ENCODE results near the gene CAMK2B. TPM values are rescaled to one million over a fixed set of nuclear protein-coding genes. Genes with fewer than 3 reads are reported as not detected.

Gene CAMK2B
- total and polyA plus RNA-seq, 2 of the 13 experiments (the other 11 are each of a cell fraction or from before 2014, with no cell fraction given): 0.27 to 0.48 TPM

GRCh38 chr7:44221231-44221791 is 104.1 kb downstream of the CAMK2B start (continued):
- TF ChIP-seq CREBL2 (CRISPR knock-in tag; IDR thresholded peaks at IDR 0.05; ENCODE audit: borderline replicate concordance) (peak; percentile 95; the same call in 1 of the 2 replicates), KAT2B (IDR thresholded peaks at IDR 0.05; ENCODE audit: borderline replicate concordance, low read depth, low read length) (no peak), DMAP1 (CRISPR knock-in tag; IDR thresholded peaks at IDR 0.05) (no peak; the same call in 1 of the 2 replicates), ZNF33A (CRISPR knock-in tag; IDR thresholded peaks at IDR 0.05; ENCODE audit: borderline replicate concordance) (no peak), KDM5A (IDR thresholded peaks at IDR 0.05; ENCODE audit: borderline replicate concordance, low read length) (no peak), KMT2B (CRISPR knock-in tag; IDR thresholded peaks at IDR 0.05) (0 out of 2 replicates have a peak, but pooled peaks have one; percentile 29), ZNF619 (CRISPR knock-in tag; IDR thresholded peaks at IDR 0.05) (0 out of 2 replicates have a peak, but pooled peaks have one; percentile 61), ISL2 (CRISPR knock-in tag; IDR thresholded peaks at IDR 0.05) (peak; percentile 53; the same call in 1 of the 2 replicates), TOPORS (CRISPR knock-in tag; IDR thresholded peaks at IDR 0.05) (peak; percentile 62; the same call in 1 of the 2 replicates), ZNF335 (CRISPR knock-in tag; IDR thresholded peaks at IDR 0.05) (no peak), NFIB (CRISPR knock-in tag; IDR thresholded peaks at IDR 0.05; ENCODE audit: borderline replicate concordance) (peak; percentile 91; the same call in 1 of the 2 replicates), ELF1 (CRISPR knock-in tag; IDR thresholded peaks at IDR 0.05) (peak; percentile 49; the same call in 1 of the 2 replicates), ARID2 (CRISPR knock-in tag; IDR thresholded peaks at IDR 0.05; ENCODE audit: borderline replicate concordance) (no peak; the same call in none of the 2 replicates), FOXC1 (CRISPR knock-in tag; IDR thresholded peaks at IDR 0.05; ENCODE audit: borderline replicate concordance) (peak; percentile 84; the same call in 1 of the 2 replicates), ZNF776 (CRISPR knock-in tag; IDR thresholded peaks at IDR 0.05) (peak; percentile 38; the same call in 1 of the 2 replicates), NR1H2 (CRISPR knock-in tag; IDR thresholded peaks at IDR 0.05; ENCODE audit: borderline replicate concordance, low read depth) (0 out of 2 replicates have a peak, but pooled peaks have one; percentile 43)
- TF ChIP-seq, protein P1, sequence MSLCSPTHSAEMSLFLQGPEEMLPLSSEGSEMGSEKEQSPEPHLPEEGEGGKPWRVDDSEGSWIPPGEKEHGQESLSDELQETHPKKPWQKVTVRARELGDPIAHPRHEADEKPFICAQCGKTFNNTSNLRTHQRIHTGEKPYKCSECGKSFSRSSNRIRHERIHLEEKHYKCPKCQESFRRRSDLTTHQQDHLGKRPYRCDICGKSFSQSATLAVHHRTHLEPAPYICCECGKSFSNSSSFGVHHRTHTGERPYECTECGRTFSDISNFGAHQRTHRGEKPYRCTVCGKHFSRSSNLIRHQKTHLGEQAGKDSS (CRISPR knock-in tag; IDR thresholded peaks at IDR 0.05; ENCODE audit: borderline replicate concordance, low read depth): 0 out of 2 replicates have a peak, but pooled peaks have one; percentile 26
- TF ChIP-seq, protein P2, sequence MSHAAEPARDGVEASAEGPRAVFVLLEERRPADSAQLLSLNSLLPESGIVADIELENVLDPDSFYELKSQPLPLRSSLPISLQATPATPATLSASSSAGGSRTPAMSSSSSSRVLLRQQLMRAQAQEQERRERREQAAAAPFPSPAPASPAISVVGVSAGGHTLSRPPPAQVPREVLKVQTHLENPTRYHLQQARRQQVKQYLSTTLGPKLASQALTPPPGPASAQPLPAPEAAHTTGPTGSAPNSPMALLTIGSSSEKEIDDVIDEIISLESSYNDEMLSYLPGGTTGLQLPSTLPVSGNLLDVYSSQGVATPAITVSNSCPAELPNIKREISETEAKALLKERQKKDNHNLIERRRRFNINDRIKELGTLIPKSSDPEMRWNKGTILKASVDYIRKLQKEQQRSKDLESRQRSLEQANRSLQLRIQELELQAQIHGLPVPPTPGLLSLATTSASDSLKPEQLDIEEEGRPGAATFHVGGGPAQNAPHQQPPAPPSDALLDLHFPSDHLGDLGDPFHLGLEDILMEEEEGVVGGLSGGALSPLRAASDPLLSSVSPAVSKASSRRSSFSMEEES (CRISPR knock-in tag; IDR thresholded peaks at IDR 0.05): peak; percentile 76; the same call in 1 of the 2 replicates
- TF ChIP-seq, protein P3, sequence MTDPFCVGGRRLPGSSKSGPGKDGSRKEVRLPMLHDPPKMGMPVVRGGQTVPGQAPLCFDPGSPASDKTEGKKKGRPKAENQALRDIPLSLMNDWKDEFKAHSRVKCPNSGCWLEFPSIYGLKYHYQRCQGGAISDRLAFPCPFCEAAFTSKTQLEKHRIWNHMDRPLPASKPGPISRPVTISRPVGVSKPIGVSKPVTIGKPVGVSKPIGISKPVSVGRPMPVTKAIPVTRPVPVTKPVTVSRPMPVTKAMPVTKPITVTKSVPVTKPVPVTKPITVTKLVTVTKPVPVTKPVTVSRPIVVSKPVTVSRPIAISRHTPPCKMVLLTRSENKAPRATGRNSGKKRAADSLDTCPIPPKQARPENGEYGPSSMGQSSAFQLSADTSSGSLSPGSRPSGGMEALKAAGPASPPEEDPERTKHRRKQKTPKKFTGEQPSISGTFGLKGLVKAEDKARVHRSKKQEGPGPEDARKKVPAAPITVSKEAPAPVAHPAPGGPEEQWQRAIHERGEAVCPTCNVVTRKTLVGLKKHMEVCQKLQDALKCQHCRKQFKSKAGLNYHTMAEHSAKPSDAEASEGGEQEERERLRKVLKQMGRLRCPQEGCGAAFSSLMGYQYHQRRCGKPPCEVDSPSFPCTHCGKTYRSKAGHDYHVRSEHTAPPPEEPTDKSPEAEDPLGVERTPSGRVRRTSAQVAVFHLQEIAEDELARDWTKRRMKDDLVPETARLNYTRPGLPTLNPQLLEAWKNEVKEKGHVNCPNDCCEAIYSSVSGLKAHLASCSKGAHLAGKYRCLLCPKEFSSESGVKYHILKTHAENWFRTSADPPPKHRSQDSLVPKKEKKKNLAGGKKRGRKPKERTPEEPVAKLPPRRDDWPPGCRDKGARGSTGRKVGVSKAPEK (CRISPR knock-in tag; IDR thresholded peaks at IDR 0.05; ENCODE audit: borderline replicate concordance): no peak
- TF ChIP-seq, protein P4, sequence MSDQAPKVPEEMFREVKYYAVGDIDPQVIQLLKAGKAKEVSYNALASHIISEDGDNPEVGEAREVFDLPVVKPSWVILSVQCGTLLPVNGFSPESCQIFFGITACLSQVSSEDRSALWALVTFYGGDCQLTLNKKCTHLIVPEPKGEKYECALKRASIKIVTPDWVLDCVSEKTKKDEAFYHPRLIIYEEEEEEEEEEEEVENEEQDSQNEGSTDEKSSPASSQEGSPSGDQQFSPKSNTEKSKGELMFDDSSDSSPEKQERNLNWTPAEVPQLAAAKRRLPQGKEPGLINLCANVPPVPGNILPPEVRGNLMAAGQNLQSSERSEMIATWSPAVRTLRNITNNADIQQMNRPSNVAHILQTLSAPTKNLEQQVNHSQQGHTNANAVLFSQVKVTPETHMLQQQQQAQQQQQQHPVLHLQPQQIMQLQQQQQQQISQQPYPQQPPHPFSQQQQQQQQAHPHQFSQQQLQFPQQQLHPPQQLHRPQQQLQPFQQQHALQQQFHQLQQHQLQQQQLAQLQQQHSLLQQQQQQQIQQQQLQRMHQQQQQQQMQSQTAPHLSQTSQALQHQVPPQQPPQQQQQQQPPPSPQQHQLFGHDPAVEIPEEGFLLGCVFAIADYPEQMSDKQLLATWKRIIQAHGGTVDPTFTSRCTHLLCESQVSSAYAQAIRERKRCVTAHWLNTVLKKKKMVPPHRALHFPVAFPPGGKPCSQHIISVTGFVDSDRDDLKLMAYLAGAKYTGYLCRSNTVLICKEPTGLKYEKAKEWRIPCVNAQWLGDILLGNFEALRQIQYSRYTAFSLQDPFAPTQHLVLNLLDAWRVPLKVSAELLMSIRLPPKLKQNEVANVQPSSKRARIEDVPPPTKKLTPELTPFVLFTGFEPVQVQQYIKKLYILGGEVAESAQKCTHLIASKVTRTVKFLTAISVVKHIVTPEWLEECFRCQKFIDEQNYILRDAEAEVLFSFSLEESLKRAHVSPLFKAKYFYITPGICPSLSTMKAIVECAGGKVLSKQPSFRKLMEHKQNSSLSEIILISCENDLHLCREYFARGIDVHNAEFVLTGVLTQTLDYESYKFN (CRISPR knock-in tag; conservative IDR thresholded peaks at IDR 0.05): 0 out of 2 replicates have a peak, but pooled peaks have one; percentile 26
